LHCN-M2 (cell line): ENCODE results near the gene CA10. TPM values are rescaled to one million over a fixed set of nuclear protein-coding genes. Genes with fewer than 3 reads are reported as not detected.

Experiments
- DNase-seq: peaks from one replicate; pipeline ENCODE4 v3.0.0-alpha.2; 2012; ENCODE audit warnings: low read depth
- total RNA-seq: library from RNA; depleted of rRNA; stranded (reverse); fragments of >200 nt; gene quantifications from 2 replicates; pipeline ENCODE4 v1.2.3, GENCODE V29; 2014

Gene CA10
- total RNA-seq, 1 experiment from 2014 or later = not detected

GRCh38 chr17:51733166-51733565, 425.3 kb downstream of the CA10 start:
- DNase-seq = no peak

- DNase-seq = no peak
Observed at GRCh38 chr17:51731941-51732722, 426.4 kb downstream of the CA10 start.

DNA sequence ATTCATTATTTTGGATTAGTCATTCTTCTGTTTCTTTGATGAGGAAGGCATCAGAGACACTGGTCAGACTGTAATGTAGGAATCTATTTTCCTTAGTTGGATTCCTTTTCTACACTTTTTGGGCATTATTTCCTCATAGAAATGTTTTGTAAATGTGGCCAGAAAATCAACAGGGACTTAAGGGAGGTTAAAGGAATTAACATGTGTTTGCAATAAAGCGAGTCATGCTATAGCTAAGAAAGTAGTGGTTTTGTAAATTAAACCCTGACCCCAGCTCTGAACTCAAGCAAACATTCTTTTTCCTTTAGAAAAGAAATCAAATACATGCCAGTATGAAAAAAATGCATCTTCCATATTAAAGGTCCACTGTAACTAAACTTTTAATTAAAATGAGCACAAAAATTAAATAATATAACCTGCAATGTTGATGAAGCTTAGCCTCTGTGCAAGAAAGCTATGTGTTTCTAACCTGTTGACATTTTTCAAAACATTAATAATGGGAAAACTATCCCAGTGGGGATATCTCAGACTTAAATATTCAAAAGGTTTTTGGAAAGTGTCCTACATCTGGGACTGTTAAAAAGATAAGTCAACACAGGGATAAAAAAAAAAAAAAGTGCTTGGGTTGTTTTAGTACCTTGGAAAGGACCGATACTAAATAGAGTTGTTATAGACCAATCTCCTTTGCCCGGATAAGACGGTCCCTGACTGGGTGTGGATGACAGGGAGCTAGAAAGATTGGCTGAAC, 428.0 kb downstream of the CA10 start:
- no peak for DNase-seq

DNA sequence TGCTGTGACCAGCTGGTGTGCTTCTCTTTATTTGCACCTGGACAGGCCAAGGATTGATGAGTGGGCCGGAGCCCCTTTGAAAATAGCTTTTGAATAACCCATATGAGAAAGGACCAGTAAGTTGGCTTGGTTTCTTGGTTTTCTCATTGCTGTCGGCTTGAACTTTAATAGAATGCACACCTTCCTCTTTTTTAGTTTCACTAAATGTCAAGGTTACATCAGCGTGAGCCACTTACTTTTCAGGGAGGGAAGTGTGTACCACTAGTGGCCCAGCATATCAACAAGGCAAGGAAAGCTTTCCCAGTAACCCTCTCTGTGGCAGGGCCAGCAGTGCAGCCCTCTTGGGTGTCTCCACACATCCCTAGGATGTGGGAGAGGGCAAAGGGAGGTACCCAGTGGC, 433.3 kb downstream of the CA10 start:
- no peak for DNase-seq

DNA sequence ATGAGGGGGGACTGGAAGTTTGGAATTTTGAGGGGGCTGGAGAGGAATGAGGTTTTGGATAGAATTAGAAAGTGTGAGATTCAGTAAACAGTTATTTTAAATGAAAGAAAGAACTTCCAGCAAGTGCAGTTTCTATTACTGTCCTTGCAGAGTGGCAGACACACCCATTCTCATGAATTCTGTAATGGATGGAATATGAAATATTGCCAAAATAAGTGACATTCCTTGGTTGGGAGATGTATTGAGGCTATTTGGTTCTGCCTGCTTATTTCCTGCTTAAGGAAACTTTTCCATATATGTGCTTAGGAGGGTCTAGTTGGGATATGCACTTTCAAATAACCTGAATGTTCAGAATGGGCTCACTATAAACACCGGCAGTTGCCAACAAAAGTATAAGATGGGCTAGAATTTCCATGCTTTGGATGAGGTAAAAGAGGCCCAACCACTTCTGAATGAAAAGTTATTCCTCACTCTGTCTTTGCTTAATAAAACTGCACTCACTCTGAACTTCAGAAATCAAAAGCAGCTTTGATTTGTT, 434.4 kb downstream of the CA10 start:
- DNase-seq = no peak

- no peak for DNase-seq
Observed at GRCh38 chr17:51722994-51723393, 435.5 kb downstream of the CA10 start.

DNA sequence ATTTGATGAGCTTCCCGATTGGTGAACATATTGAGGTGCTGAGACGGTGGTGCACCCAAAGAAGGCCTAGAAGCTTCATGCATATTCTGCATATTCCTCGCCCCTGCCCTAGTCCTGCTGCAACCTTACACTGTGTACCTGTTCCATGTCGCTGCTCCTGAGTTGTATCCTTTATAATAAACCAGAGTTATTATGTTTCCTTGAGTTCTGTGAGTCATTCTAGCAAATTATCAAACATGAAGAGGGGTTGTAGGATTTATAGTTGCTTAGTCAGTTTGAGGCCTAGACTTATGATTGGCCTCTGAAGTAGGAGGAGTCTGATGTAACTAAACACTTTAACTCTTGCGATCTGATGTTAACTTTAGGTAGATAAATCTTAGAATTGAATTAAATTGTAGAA, 436.8 kb downstream of the CA10 start:
- DNase-seq = no peak

DNA sequence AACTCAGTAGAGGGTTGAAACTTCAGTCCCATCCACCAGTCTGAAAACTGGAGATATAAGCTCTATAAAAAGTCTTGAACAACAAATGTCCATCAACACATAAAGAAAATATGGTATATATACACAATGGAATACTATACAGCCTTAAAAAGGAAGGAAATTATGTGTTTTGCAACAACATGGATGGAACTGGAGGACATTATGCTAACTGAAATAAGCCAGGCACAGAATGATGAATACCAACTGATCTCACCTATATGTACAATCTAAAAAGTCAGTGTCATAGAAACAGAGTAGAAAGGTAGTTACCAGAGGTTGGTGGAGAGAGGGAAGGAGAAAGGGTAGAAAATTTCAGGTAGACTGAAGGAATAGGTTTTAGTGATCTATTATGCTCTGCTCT, 438.1 kb downstream of the CA10 start:
- no peak for DNase-seq

DNA sequence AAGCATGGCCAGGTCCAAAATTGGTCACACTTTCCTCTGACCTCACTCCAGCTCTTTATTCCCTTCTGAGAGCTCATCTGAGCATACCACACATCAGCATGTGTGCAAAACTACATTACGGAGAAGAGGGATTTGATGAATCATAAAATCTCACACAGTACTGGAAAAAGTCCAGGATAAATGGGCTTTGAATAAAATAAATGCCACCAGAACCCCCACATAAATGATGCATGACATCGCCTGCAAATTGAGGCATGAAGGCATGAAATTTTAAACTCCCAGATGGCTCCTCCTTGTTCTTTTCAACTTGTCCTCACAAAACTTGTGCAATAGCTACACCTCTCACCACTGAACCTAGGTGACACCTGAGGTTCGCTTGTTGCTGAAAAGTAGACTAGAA, 439.5 kb downstream of the CA10 start:
- DNase-seq = no peak

DNA sequence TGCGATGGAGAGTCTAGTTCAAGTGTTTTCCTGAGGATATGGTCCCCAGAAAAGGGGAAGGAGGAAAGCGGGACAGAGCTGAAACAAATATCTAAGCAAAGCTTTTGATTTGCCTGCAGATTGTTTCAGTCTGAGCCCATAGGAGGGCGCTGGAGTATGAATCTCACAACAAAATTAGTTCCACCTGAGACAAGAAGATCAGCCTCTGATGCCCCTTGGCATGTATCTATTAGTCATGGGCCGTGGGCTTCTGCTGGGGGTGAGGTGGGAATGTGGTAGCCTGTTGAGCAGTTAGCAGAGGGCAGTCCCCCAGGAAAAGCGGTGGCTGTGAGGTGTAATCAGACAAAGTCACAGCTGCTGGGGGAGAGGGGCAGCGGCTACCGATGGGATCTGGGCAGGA, 446.9 kb downstream of the CA10 start:
- no peak for DNase-seq

- DNase-seq = no peak
Observed at GRCh38 chr17:51710634-51710979, 447.9 kb downstream of the CA10 start.

DNA sequence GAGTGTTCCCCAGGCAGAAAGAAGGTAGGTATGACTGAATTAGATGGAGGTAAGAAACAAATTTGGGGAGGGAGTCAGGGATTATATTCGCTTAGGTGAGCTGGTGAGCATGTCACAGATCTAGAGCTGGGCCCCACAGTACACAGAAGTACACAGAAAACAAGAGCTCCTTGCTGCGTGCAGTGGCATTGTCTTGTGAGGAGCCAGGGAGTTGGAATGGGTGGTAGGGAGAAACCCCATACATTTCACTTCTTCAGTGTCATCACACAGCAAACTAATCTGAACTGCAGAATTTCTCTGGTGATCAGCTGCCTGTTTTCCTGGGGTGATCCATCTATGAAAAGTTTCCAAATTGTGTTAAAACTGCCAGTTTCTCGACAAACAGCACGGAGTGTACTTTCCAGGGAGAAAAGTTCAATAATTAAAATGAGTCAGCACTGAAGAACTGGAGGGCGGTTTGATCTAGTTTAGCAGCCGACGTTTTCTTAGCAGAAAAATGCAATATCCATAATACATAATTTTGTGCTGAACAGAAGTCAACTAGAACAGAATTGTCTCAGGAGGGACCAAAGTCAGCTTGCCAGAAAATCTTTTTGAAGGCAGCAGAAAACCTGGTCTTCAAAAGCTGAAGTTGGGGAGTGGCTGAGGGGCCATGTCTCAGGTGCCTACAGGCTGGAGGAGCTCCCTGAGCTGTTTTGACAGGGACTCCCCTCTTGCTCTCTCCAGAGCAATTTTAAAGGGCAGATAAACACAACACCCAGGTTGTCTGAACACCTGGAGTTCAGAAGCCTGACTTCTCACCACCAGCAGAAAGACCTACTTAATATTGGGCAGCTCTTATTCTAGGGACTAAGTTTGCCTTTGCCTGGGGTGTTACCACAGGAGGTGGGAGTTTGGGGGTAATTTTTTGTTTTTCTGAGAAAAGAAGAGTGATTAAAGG, 448.6 kb downstream of the CA10 start:
- no peak for DNase-seq

GRCh38 chr17:51707216-51707615, 451.3 kb downstream of the CA10 start:
- DNase-seq = no peak

DNA sequence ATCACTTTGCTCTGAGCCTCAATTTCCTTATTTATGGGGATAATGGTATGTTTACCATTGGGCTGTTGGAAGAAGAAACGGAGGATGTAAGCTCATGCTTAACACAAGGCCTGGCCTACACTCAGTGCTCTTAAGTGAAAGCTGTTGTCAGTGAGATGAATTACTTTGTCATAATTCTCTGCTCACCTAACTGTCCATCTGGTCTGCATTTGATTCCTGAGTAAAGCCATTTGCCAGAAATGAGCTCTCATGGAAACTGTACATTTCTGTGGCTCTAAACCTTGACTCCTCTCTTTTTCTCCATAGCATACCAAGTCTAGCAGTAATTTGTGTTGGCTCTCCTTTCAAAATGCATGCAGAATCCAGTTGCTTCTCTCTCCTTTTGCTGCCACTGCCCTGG, 452.4 kb downstream of the CA10 start:
- DNase-seq = no peak

DNA sequence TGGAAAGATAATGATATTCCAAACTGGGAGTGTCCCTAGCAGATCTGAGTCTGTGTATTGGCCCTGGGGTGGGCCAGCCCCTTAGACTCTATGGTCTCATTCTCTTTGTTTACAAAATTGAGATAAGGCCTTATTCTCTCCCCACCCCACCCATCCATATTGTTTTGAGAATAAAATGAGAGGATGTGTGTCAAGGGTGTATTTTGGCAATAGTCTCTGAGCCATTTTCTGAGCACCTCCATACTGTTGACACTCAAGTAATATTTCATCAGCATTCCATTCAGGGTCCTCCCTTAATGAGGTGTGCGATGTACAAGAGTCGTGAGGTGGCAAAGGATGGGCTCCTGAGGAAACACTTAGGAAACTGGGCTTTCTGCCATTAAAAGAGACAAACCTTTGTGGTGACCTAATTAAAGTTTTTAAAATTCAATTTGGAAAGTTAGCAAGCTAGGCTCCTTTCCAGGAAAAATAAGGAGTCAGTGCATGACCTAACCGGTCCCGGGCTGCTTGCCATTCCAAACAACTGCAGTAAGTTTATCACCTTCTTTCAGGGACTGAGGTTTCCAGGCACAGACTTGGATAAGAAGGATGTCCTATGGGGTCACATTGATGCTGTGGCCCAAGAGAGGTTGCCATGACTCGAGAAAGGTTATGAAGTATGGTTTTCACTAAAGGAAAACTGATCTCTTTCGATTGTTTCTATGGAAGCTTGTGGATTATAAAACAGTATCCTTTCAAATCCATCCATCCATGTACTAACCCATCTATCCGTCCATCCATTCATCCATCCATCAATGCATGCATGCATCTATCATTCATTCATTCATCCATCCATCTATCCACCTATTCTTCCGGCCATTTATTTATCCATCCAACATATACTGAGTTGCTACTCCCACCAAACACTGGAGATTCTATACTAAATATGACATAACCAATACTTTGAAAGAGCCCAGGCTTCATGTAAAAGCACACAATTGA, 454.9 kb downstream of the CA10 start:
- DNase-seq = no peak

DNA sequence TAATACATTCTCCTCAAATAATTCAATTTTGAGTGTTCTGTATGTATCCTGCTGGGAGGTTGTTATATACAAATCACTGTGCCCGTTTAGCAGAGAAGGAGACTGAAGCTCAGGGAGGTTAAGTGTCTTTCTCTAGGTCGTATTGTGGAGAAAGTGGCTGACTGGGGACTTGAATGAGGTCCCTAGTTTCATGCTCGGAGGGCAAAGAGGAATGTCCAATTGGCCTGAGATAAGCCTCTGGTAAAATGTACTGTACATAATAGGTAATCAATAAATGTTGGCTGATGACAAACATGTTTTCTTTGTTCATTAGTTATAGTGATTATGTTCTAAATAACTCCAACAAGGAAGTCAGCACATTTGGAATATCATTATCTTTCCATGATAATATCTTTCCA, 455.6 kb downstream of the CA10 start:
- DNase-seq = no peak

- DNase-seq = no peak
Observed at GRCh38 chr17:51701501-51701900, 457.0 kb downstream of the CA10 start.

DNA sequence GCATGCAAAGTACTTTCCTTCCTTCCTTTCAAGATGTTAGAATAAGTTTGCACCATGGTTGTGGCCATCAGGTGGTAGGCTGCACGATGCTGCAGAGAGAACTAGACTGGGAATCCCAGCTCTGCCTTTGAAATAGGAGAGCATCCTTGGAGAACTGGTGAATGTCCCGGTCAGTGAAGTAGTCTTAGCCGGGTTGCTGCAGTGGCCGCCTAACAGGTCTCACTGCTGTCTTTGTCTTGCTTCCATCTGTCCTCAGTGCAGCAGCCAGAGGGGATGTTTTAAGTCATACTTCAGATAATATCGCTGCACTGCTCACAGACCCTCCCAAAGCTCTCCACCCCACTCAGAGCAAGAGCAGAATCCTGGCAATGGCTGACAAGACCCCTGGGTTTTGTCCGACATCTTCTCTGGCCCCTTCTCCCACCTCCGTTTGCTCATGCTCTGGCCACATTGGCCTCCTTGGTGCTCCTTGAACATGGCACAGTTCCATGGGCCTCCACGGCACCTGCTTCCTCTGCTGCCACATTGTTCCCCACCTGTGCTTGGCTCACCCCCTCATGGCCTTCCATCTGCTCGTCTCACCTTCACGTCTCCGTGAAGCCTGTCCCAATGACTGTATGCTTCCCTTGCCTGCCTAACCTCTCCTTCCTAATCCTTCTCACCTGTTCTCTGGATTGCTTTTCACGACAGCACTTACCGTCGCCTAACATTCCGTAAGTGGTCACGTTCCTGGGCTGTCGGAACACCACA, 458.3 kb downstream of the CA10 start:
- no peak for DNase-seq

DNA sequence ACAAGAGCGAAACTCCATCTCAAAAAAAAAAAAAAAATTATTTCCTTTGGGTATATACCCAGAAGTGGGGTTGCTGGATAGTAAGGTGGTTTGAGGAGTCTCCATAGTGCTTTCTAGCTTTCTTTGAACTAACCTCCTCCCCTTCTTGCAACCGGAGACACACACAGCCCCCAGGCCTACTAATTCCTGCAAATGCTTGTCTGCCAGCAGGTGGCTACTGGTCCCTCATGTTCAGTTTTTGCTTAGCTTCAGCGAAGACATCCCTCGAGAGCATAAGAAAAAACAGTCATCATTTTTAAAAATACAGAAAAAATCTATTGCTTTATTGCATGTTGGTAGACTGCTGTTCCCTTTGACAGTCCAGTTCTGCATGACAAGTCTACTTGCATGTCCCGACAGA, 459.2 kb downstream of the CA10 start:
- DNase-seq = no peak

DNA sequence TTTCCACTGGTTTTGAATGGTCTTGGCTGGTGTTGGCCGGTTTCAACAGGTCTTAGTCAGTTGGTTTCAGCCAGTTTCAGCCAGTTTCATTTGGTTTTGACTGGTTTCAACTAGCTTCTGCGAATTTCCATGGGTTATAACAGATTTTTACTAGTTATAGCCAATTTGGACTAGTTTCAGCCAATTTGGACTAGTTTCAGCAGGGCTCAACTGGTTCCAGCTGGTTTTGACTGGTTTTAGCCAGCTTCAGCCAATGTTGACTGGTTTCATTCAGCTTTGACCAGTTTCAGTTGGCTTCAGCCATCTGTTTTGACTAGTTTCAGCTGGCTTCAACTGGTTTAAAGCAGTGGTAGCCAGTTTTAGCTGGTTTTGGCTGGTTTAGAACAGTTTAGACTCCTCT, 465.6 kb downstream of the CA10 start:
- DNase-seq = no peak
